ENCODE measurements around the gene TMEM119. TPM values are rescaled to one million over a fixed set of nuclear protein-coding genes. Genes with fewer than 3 reads are reported as not detected.

The TMEM119 gene
- total and polyA plus RNA-seq, 9 of the 15 experiments (the other 6 are each of a cell fraction or from before 2014, with no cell fraction given), result 0.18 TPM; not detected in 8

DNA sequence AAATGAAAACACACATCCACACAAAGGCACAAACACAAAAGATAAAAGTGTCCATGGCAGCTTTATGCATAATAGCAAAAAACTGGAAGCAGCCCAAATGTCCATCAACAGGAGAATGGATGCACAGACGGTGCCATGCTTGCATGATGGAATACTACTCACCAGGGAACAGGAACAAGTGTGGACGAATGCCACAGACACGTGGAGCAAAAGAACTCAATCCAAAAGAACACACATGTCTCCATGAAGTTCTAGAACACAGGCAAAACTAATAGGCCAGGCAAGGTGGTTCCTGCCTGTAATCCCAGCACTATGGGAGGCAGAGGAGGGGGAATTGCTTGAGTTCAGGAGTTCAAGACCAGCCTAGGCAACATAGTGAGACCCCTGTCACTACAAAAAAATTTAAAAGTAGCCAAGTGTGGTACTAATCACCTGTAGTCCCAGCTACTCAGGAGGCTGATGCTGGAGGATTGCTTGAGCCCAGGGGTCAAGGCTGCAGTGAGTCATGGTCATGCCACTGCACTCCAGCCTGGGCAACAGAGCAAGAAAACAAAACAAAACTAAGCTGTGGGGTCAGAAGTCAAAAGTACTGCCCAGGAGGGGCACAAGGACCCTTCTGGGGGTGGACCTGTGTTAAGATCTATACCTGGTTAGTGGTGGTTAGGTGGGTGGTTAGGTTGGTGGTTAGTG is 7.3 kb upstream of the TMEM119 start (continued):
- TF ChIP-seq, protein P1, sequence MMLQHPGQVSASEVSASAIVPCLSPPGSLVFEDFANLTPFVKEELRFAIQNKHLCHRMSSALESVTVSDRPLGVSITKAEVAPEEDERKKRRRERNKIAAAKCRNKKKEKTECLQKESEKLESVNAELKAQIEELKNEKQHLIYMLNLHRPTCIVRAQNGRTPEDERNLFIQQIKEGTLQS (IDR thresholded peaks at IDR 0.05), result peak; percentile 45; the same call in 1 of the 2 replicates
- TF ChIP-seq, protein P1 (CRISPR knock-in tag; conservative IDR thresholded peaks at IDR 0.05), result no peak
- TF ChIP-seq CEBPG (CRISPR knock-in tag; IDR thresholded peaks at IDR 0.05) (0 out of 2 replicates have a peak, but pooled peaks have one; percentile 24), CEBPG (tag; conservative IDR thresholded peaks at IDR 0.05 in 1 of 2, IDR thresholded peaks at IDR 0.05 in 1 of 2) (no peak), MYNN (IDR thresholded peaks at IDR 0.05) (no peak), MYNN (CRISPR knock-in tag; IDR thresholded peaks at IDR 0.05) (no peak), FOSL1 (tag; conservative IDR thresholded peaks at IDR 0.05) (peak; percentile 57), NR2C2 (CRISPR knock-in tag; IDR thresholded peaks at IDR 0.05) (peak; percentile 79), NR2C2 (tag; IDR thresholded peaks at IDR 0.05) (peak; percentile 75), ARHGAP35 (IDR thresholded peaks at IDR 0.05; ENCODE audit: partially characterized antibody) (no peak), PPARD (CRISPR knock-in tag; IDR thresholded peaks at IDR 0.05) (no peak), JUN (IDR thresholded peaks at IDR 0.05; ENCODE audit: borderline replicate concordance, low read depth, low read length) (no peak; the same call in 1 of the 2 replicates), JUN (CRISPR knock-in tag; IDR thresholded peaks at IDR 0.05; ENCODE audit: borderline replicate concordance) (peak; percentile 34; the same call in 1 of the 2 replicates), ZNF146 (CRISPR knock-in tag; IDR thresholded peaks at IDR 0.05; ENCODE audit: unreplicated experiment) (peak; percentile 89), TSC22D4 (tag; IDR thresholded peaks at IDR 0.05) (no peak), NR2C1 (IDR thresholded peaks at IDR 0.05) (no peak), NR2C1 (tag; IDR thresholded peaks at IDR 0.05) (peak; percentile 47; the same call in 1 of the 2 replicates), POLR2AphosphoS2 (IDR thresholded peaks at IDR 0.05; ENCODE audit: low read length) (no peak)
- TF ChIP-seq, protein P2, sequence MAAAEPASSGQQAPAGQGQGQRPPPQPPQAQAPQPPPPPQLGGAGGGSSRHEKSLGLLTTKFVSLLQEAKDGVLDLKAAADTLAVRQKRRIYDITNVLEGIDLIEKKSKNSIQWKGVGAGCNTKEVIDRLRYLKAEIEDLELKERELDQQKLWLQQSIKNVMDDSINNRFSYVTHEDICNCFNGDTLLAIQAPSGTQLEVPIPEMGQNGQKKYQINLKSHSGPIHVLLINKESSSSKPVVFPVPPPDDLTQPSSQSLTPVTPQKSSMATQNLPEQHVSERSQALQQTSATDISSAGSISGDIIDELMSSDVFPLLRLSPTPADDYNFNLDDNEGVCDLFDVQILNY (CRISPR knock-in tag; IDR thresholded peaks at IDR 0.05), result no peak
- TF ChIP-seq, protein P3, sequence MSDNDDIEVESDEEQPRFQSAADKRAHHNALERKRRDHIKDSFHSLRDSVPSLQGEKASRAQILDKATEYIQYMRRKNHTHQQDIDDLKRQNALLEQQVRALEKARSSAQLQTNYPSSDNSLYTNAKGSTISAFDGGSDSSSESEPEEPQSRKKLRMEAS (CRISPR knock-in tag; IDR thresholded peaks at IDR 0.05), result peak; percentile 28; the same call in 1 of the 2 replicates
- TF ChIP-seq, protein P4, sequence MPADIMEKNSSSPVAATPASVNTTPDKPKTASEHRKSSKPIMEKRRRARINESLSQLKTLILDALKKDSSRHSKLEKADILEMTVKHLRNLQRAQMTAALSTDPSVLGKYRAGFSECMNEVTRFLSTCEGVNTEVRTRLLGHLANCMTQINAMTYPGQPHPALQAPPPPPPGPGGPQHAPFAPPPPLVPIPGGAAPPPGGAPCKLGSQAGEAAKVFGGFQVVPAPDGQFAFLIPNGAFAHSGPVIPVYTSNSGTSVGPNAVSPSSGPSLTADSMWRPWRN (IDR thresholded peaks at IDR 0.05; ENCODE audit: low read depth), result no peak
- TF ChIP-seq, protein P5, sequence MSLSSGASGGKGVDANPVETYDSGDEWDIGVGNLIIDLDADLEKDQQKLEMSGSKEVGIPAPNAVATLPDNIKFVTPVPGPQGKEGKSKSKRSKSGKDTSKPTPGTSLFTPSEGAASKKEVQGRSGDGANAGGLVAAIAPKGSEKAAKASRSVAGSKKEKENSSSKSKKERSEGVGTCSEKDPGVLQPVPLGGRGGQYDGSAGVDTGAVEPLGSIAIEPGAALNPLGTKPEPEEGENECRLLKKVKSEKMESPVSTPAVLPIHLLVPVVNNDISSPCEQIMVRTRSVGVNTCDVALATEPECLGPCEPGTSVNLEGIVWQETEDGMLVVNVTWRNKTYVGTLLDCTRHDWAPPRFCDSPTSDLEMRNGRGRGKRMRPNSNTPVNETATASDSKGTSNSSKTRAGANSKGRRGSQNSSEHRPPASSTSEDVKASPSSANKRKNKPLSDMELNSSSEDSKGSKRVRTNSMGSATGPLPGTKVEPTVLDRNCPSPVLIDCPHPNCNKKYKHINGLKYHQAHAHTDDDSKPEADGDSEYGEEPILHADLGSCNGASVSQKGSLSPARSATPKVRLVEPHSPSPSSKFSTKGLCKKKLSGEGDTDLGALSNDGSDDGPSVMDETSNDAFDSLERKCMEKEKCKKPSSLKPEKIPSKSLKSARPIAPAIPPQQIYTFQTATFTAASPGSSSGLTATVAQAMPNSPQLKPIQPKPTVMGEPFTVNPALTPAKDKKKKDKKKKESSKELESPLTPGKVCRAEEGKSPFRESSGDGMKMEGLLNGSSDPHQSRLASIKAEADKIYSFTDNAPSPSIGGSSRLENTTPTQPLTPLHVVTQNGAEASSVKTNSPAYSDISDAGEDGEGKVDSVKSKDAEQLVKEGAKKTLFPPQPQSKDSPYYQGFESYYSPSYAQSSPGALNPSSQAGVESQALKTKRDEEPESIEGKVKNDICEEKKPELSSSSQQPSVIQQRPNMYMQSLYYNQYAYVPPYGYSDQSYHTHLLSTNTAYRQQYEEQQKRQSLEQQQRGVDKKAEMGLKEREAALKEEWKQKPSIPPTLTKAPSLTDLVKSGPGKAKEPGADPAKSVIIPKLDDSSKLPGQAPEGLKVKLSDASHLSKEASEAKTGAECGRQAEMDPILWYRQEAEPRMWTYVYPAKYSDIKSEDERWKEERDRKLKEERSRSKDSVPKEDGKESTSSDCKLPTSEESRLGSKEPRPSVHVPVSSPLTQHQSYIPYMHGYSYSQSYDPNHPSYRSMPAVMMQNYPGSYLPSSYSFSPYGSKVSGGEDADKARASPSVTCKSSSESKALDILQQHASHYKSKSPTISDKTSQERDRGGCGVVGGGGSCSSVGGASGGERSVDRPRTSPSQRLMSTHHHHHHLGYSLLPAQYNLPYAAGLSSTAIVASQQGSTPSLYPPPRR (CRISPR knock-in tag; IDR thresholded peaks at IDR 0.05; ENCODE audit: borderline replicate concordance), result no peak
